Ureter (tissue), 1 donor: ENCODE data around the gene GSTM4. TPM values are rescaled to one million over a fixed set of nuclear protein-coding genes. Genes with fewer than 3 reads are reported as not detected.
A peak's percentile ranks its signal among the peaks of the same experiment; 100 is the strongest.

Experiments used
- DNase-seq: peaks from one replicate; pipeline ENCODE4 v3.0.0-alpha.2; 2020; ENCODE audit warnings: low spot score
- total RNA-seq: library from RNA; stranded (reverse); gene quantifications from one replicate; pipeline ENCODE4 v1.2.4, GENCODE V29; 2023
- donor health status: DM: yes; HTN: yes; CAD: no.

Gene GSTM4
- total RNA-seq, 1 donor from 2014 or later: 38.2 TPM

DNA sequence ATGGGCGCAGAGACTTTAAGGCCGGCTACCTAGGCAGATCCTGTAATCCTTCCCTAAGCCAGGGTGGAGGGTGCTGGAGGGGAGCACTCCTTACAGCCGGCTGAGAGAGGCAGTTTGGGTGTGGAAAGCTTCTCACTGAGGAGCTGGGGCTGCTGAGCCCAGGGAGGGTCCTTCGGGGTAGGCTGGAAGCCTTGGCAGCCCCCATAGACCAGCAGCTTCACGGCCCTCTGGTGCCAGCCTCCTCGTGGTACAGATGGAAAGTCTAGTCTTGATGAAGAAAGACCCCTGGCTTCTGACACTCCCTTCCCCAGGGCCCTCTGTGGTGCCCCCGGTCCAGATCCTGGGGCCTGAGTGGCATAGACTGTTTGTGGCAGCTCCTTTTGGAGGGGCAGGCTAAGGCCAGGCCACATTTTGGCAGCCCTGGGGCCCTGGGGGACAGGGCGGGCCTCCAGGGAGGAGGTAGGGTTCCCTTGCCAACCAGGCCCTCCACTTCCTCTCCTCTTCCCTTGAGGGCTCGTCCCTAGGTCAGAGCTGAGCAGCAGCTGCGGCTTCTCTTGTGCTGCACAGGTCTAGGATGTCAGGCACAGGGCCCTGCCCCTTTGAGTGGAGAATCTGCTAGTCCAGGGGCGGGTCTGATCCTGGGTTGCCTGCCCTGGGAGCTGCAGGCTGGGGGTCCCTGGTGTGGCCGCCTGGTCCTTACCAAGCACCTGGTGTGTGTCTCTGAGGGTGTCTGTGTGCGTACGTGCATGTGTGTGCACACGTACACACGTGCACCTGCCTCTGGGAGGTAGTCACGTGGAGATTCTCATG is 31.5 kb upstream of the GSTM4 start:
- DNase-seq: no peak

DNA sequence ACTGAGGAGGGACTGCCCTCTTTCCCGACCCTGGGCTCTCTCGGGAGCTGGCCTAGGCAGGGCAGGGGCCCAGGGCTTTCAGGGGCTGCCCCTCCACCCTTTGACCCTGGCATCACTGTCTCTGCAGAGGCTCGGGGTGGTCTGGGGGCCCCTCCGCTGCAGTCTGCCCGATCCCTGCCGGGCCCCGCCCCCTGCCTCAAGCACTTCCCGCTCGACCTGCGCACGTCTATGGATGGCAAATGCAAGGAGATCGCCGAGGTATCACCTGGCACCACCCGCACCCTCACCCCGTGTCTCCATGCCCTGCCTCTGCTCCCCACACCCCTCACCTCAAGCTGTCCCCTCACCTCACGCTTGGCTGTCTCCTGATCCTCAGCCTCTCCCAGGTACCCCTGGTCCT is 30.7 kb upstream of the GSTM4 start:
- no peak for DNase-seq

GRCh38 chr1:109625601-109626560 is 30.0 kb upstream of the GSTM4 start:
- DNase-seq: no peak

DNA sequence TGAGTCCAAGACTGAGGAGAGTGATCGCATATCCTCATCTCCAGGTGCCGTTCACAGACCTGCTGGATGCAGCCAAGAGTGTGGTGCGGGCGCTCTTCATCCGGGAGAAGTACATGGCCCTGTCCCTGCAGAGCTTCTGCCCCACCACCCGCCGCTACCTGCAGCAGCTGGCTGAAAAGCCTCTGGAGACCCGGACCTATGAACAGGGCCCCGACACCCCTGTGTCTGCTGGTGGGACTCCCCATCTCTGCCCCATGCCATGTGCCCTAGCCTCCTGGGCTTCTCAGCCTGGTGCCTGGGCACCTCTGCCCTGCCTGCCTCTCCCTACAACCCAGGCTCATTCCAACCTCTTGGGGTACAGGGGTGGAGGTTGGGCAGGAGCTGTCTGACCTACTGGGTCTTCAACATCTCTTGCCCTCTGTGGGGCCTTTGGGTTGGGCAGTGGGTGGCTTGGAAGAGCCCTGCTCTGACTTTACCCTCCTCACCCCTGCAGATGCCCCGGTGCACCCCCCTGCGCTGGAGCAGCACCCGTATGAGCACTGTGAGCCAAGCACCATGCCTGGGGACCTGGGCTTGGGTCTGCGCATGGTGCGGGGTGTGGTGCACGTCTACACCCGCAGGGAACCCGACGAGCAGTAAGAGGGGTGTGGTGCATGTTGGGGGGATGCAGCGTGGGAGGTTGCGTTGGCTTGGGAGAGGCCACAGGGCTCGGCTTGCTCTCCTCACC is 29.1 kb upstream of the GSTM4 start:
- DNase-seq: no peak

- DNase-seq: no peak
These were observed 28.1 kb upstream of the GSTM4 start for GRCh38 chr1:109627692-109628399.

GRCh38 chr1:109628540-109629321 is 27.2 kb upstream of the GSTM4 start:
- DNase-seq: no peak

DNA sequence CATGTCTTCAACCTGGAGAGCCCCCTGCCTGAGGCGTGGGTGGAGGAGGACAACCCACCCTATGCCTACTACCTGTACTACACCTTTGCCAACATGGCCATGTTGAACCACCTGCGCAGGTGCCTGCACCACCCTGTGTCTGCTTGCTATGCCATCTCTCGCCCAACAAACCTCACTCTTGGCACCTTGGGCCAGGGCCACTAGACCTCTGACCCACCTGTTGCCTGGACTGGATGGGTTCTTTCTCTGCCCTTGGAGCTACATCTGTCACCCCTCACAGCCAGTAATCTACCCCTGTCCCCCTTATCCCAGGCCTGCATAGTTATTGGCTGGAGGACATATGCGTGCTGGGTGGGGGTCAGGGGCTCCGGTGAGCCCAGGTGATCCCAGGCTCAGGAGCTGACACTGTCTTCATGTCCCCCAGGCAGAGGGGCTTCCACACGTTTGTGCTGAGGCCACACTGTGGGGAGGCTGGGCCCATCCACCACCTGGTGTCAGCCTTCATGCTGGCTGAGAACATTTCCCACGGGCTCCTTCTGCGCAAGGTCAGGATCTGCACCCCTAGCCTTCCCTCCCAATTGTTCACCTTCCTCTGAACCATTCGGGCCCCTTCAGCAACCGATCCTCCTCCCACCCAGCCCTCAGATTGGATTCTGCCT is 26.4 kb upstream of the GSTM4 start:
- no peak for DNase-seq

DNA sequence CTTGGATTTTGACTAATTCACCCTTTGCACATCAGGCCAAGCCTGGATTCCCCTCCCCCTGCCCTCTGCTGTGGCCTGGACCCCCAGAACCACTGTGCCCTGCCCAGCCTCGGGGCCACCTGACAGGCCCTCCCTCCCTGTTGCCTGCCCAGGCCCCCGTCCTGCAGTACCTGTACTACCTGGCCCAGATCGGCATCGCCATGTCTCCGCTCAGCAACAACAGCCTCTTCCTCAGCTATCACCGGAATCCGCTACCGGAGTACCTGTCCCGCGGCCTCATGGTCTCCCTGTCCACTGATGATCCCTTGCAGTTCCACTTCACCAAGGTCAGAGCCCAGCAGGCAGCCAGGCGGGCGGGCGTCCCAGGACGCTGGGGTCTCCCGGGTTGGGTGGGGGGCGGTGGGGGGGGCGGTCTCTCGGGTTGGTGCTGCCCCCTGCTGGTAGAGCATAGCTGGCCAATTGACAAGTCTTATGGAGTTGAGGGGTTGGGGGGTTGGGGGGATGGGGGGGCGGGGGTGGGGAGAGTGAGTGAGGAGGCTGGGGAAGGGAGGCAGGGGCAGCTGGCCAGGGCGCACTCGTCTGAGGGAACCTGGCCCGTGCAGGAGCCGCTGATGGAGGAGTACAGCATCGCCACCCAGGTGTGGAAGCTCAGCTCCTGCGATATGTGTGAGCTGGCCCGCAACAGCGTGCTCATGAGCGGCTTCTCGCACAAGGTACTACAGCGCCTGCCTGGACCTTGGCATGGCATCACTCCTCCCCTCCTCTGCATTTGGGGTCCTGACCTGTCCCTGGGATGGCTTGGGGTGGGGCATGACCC is 25.6 kb upstream of the GSTM4 start:
- no peak for DNase-seq

- no peak for DNase-seq
These were observed 24.9 kb upstream of the GSTM4 start for GRCh38 chr1:109630898-109631512.

DNA sequence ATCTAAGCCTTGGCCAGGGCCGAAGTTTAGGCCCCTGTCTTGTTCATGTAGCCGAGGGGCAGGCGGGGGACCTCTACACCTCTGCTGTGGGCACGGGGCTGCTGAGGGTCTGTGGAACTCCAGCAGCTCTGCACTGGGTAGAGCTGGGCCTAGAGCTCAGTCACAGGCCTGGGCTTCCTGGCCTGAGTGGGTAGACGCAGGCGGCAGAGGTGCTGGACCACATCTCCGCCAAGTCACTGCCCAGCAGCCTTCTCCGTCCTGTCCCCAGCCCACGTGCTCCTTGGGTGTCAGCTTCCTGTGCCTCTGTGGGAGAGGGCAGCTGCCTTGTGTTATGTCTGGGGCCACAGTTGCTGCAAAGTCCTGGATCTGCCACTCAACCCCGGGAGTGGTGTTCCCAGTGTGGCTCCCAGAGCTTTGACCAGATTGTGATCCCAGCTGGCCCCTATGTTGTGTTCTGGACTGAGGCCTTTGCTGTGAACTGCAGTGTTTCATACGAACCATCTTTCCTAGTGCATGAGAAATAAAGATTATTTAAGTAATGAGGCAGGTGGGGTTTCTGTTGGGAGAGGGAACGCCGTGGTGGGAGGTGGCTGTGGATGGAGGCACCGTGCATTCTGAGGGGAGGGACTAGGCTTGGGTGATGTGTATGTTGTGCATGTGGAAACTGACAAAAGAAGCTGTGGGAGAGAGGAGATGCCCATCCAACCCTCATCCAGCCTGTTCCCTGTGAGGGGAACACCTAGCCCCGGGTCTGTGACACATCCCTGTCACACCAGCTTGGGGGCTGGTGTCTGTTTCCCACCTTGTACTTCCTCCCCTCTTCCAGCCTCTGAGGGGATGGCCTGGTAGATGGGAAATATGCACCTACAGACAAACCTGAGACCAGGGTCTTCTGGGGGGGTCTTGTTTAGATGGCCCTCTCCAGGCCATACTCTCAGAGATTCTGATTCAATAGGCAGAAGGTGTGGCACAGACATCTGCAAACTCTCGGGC is 24.1 kb upstream of the GSTM4 start:
- no peak for DNase-seq

- DNase-seq: no peak
These were observed 23.1 kb upstream of the GSTM4 start for GRCh38 chr1:109632671-109633346.

DNA sequence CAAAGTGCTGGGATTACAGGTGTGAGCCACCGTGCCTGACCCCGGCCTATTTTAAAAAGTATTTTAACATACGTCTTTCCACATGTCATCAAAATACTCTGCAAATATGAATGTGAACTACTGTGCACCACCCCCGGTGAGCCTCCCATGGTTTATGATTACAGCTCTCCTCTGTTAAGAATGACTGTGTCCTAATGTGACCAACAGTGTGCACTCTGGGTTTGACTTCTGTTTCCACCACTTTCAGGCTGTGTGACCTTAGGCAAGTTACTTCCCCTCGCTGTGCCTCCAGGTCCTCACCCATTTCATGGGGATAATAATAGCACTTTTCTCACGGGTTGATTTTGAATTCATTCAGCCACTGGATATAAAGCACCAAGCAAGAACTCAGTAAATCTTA is 21.6 kb upstream of the GSTM4 start:
- DNase-seq: no peak

DNA sequence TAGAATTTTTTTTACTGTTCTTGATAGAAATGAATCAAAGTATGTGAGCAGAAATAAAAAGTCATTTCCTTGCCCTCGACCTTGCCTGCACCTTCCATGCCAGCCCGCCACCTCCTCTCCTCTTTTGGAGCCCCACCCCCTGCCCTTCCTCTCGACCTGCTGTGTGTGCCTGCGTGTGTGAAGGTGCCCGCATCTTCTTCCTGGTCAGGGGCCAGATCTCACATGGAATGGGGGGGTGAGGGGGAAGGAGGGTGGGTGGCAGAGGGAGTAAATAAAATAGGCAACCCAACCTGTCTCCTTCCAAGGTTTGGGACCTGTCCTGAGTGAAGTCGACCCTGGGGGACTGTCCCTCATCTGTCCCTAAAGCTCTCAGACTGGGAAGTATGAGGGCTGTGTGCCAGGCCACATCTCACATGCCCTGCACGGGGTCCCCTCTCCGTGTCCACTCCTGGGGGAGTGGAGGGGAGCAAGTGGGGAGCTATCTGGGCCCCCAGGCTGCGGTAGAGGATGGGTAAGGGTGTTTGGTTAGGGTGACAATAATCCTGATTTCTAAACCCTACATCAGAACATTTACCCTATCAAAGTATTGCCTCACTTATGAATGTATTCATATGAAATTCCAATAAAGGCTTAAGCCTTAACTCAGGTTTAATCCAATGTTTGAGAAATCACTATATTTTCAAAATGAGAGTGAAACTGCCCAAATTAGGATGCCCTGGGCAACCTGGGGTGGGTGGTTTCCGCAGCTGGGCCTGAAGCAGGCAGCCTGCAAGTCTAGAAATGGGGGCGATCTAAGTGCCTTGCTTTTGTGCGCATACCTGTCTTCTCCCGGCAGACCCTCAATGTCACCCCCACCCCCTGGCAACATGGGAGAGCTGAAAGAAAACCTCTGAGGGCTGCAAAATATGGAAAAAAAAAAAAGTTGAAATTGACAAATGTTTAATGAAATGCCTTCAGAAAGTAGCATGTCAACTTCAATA is 20.8 kb upstream of the GSTM4 start:
- peak; percentile 38 for DNase-seq

DNA sequence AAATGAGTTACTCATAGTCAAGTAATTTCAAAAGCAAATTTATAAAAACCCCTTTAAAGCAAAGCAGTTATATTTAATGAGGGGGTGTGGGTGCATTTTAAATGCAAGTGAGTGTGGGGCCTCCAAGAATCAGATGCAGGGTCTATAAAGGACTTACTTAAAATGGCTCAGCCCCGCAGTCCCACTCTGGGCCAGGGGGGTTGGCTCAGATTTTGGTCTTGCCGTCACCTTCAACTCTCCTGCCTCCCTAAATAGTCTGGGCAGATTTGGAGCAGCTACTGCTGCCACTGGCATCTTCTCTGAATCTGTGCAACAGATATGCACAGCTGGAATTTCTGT is 20.1 kb upstream of the GSTM4 start:
- no peak for DNase-seq

- DNase-seq: peak; percentile 39
These were observed 19.5 kb upstream of the GSTM4 start for GRCh38 chr1:109636201-109636952.
